CD4-positive, CD25-positive, alpha-beta regulatory T cell (primary cell): ENCODE data around the gene LAMB4. TPM values are rescaled to one million over a fixed set of nuclear protein-coding genes. Genes with fewer than 3 reads are reported as not detected.

Experiments
- ATAC-seq, 2 donors: fragments of 150-1000 bp; cut with Tn5 transposase; one replicate each; pipeline ENCODE4 v1.10.0; 2021; ENCODE audit warnings: low read depth in 2 of 2, moderate number of reproducible peaks in 2 of 2, moderate library complexity in 1 of 2
- DNase-seq, 3 donors: peaks; one replicate each; pipeline versions ENCODE4 v3.0.0 to v3.0.0-alpha.2; 2012 to 2022; ENCODE audit warnings: mixed read lengths in 1 of 3
- H3K27ac ChIP-seq: one replicate; pipeline ENCODE4 v1.7.0; 2013; ENCODE audit warnings: mild to moderate bottlenecking, low read length; ENCODE audit not compliant: insufficient read depth, poor library complexity, severe bottlenecking
- H3K27me3 ChIP-seq: one replicate; pipeline ENCODE4 v1.7.0; 2013; ENCODE audit warnings: low read length; ENCODE audit not compliant: control insufficient read depth, insufficient read depth
- H3K36me3 ChIP-seq: one replicate; pipeline ENCODE4 v1.7.0; 2013; ENCODE audit warnings: mild to moderate bottlenecking, low read length, moderate library complexity; ENCODE audit not compliant: control insufficient read depth, insufficient read depth
- H3K4me1 ChIP-seq: 2 replicates; pipeline ENCODE4 v1.7.0; 2013; ENCODE audit warnings: mild to moderate bottlenecking, low read length; ENCODE audit not compliant: insufficient read depth, control insufficient read depth, poor library complexity, severe bottlenecking
- H3K4me3 ChIP-seq: one replicate; pipeline ENCODE4 v1.7.0; 2013; ENCODE audit warnings: low read depth, mild to moderate bottlenecking, low read length, moderate library complexity
- H3K9me3 ChIP-seq, 2 experiments: 1 replicate in 1 of 2; 2 replicates in 1 of 2; pipeline ENCODE4 v1.7.0; 2013; ENCODE audit warnings: low read length in 2 of 2, mild to moderate bottlenecking in 1 of 2, moderate library complexity in 1 of 2; ENCODE audit not compliant: control insufficient read depth in 2 of 2
- H3K27ac Mint-ChIP-seq, 3 donors: one replicate each; pipeline ENCODE4 v1.8.0; 2020 to 2022; ENCODE audit warnings: mild to moderate bottlenecking in 3 of 3, mixed read lengths in 3 of 3, moderate library complexity in 2 of 3
- H3K27me3 Mint-ChIP-seq: one replicate; pipeline ENCODE4 v1.8.0; 2022; ENCODE audit warnings: mild to moderate bottlenecking, mixed read lengths
- H3K36me3 Mint-ChIP-seq: one replicate; pipeline ENCODE4 v1.8.0; 2020; ENCODE audit warnings: mixed read lengths
- H3K4me1 Mint-ChIP-seq, 4 donors: one replicate each; pipeline ENCODE4 v1.8.0; 2020 to 2022; ENCODE audit warnings: mixed read lengths in 4 of 4, mild to moderate bottlenecking in 1 of 4
- H3K4me3 Mint-ChIP-seq, 4 donors: one replicate each; pipeline ENCODE4 v1.8.0; 2020 to 2022; ENCODE audit warnings: mild to moderate bottlenecking in 4 of 4, mixed read lengths in 4 of 4, moderate library complexity in 3 of 4
- H3K9me3 Mint-ChIP-seq, 7 donors: one replicate each; pipeline ENCODE4 v1.8.0; 2020 to 2022; ENCODE audit warnings: mixed read lengths in 7 of 7, mild to moderate bottlenecking in 3 of 7, moderate library complexity in 2 of 7
- polyA plus RNA-seq, 4 donors: library from polyadenylated mRNA; unstranded; fragments of 300-500 nt; fragmentation: Illumina TruSeq; gene quantifications; one replicate each; pipeline ENCODE4 v1.2.3, GENCODE V29; 2021
- total RNA-seq: library from RNA; stranded (reverse); gene quantifications from one replicate; pipeline ENCODE4 v1.2.3, GENCODE V29; 2022

The LAMB4 gene
- total and polyA plus RNA-seq, 5 donors from 2014 or later = not detected

GRCh38 chr7:108063520-108063933, 66.6 kb downstream of the LAMB4 start:
- H3K27me3 ChIP-seq = peaks cover 6% of the 10 kb centered on the region
- peaks cover 7% of the 10 kb centered on the region for H3K27me3 Mint-ChIP-seq
- H3K4me3 Mint-ChIP-seq = no peak overlapping the region
- no peaks in the 10 kb centered on the region for H3K4me1 ChIP-seq
- no peaks in the 10 kb centered on the region for H3K9me3 ChIP-seq
- H3K4me3 ChIP-seq = no peak overlapping the region
- DNase-seq (no peak), ATAC-seq (no peak)
- no peak overlapping the region for H3K27ac ChIP-seq
- H3K36me3 ChIP-seq = no peaks in the 10 kb centered on the region
- H3K9me3 Mint-ChIP-seq = peaks cover 0 to 3% (median 0%) of the 10 kb centered on the region in 7 donors
- no peaks in the 10 kb centered on the region for H3K36me3 Mint-ChIP-seq
- H3K27ac Mint-ChIP-seq = no peak overlapping the region
- no peaks in the 10 kb centered on the region for H3K4me1 Mint-ChIP-seq

GRCh38 chr7:108062250-108063014, 67.7 kb downstream of the LAMB4 start:
- Mint-ChIP-seq H3K4me1 (no peaks in the 10 kb centered on the region), H3K27me3 (peaks cover 7% of the 10 kb centered on the region), H3K36me3 (no peaks in the 10 kb centered on the region), H3K4me3 (no peak overlapping the region), H3K9me3 (peaks cover 0 to 3% (median 0%) of the 10 kb centered on the region in 7 donors), H3K27ac (no peak overlapping the region)
- Histone ChIP-seq H3K4me1 (no peaks in the 10 kb centered on the region), H3K9me3 (no peaks in the 10 kb centered on the region), H3K4me3 (no peak overlapping the region), H3K36me3 (no peaks in the 10 kb centered on the region), H3K27me3 (peaks cover 6% of the 10 kb centered on the region), H3K27ac (no peak overlapping the region)
- ATAC-seq = no peak
- no peak for DNase-seq

GRCh38 chr7:108059526-108059925, 70.6 kb downstream of the LAMB4 start:
- H3K36me3 ChIP-seq = no peaks in the 10 kb centered on the region
- no peak overlapping the region for H3K27ac ChIP-seq
- Mint-ChIP-seq H3K27ac (no peak overlapping the region), H3K4me1 (no peaks in the 10 kb centered on the region), H3K27me3 (peaks cover 7% of the 10 kb centered on the region), H3K4me3 (no peak overlapping the region), H3K36me3 (no peaks in the 10 kb centered on the region), H3K9me3 (peaks cover 0 to 3% (median 0%) of the 10 kb centered on the region in 7 donors)
- H3K4me1 ChIP-seq = no peaks in the 10 kb centered on the region
- no peak overlapping the region for H3K4me3 ChIP-seq
- no peaks in the 10 kb centered on the region for H3K9me3 ChIP-seq
- peaks cover 6% of the 10 kb centered on the region for H3K27me3 ChIP-seq
- no peak for ATAC-seq
- DNase-seq = no peak

- Mint-ChIP-seq H3K27me3 (peaks cover 15% of the 10 kb centered on the region), H3K36me3 (no peaks in the 10 kb centered on the region), H3K9me3 (peaks cover 0 to 3% (median 0%) of the 10 kb centered on the region in 7 donors), H3K4me3 (no peak overlapping the region), H3K4me1 (no peaks in the 10 kb centered on the region), H3K27ac (no peak overlapping the region)
- Histone ChIP-seq H3K9me3 (no peaks in the 10 kb centered on the region), H3K27ac (no peak overlapping the region), H3K4me3 (no peak overlapping the region), H3K36me3 (no peaks in the 10 kb centered on the region), H3K4me1 (no peaks in the 10 kb centered on the region), H3K27me3 (peaks cover 2% of the 10 kb centered on the region)
- no peak for DNase-seq
- ATAC-seq = no peak
These were observed 72.1 kb downstream of the LAMB4 start for GRCh38 chr7:108057951-108058481.

GRCh38 chr7:108055611-108056021, 74.5 kb downstream of the LAMB4 start:
- no peaks in the 10 kb centered on the region for H3K36me3 ChIP-seq
- H3K9me3 ChIP-seq = no peaks in the 10 kb centered on the region
- Mint-ChIP-seq H3K4me1 (no peaks in the 10 kb centered on the region), H3K4me3 (no peak overlapping the region), H3K27ac (no peak overlapping the region), H3K27me3 (peaks cover 16% of the 10 kb centered on the region), H3K9me3 (peaks cover 0 to 3% (median 0%) of the 10 kb centered on the region in 7 donors), H3K36me3 (no peaks in the 10 kb centered on the region)
- no peak overlapping the region for H3K4me3 ChIP-seq
- ATAC-seq (no peak), DNase-seq (no peak)
- H3K4me1 ChIP-seq = no peaks in the 10 kb centered on the region
- no peak overlapping the region for H3K27ac ChIP-seq
- H3K27me3 ChIP-seq = no peaks in the 10 kb centered on the region

GRCh38 chr7:108054537-108054936, 75.6 kb downstream of the LAMB4 start:
- DNase-seq (no peak), ATAC-seq (no peak)
- peaks cover 15% of the 10 kb centered on the region for H3K27me3 Mint-ChIP-seq
- peaks cover 0 to 2% (median 0%) of the 10 kb centered on the region in 7 donors for H3K9me3 Mint-ChIP-seq
- H3K36me3 Mint-ChIP-seq = no peaks in the 10 kb centered on the region
- no peaks in the 10 kb centered on the region for H3K4me1 Mint-ChIP-seq
- Histone ChIP-seq H3K4me1 (no peaks in the 10 kb centered on the region), H3K27me3 (no peaks in the 10 kb centered on the region), H3K4me3 (no peak overlapping the region), H3K27ac (no peak overlapping the region), H3K36me3 (no peaks in the 10 kb centered on the region), H3K9me3 (no peaks in the 10 kb centered on the region)
- H3K27ac Mint-ChIP-seq = no peak overlapping the region
- H3K4me3 Mint-ChIP-seq = no peak overlapping the region

- H3K27me3 ChIP-seq = no peaks in the 10 kb centered on the region
- no peaks in the 10 kb centered on the region for H3K36me3 ChIP-seq
- no peak overlapping the region for H3K4me3 ChIP-seq
- DNase-seq (no peak), ATAC-seq (no peak)
- H3K9me3 ChIP-seq = no peaks in the 10 kb centered on the region
- Mint-ChIP-seq H3K27me3 (peaks cover 9% of the 10 kb centered on the region), H3K27ac (no peak overlapping the region), H3K4me3 (no peak overlapping the region), H3K36me3 (no peaks in the 10 kb centered on the region), H3K4me1 (no peaks in the 10 kb centered on the region), H3K9me3 (peaks cover 0 to 2% (median 0%) of the 10 kb centered on the region in 7 donors)
- no peaks in the 10 kb centered on the region for H3K4me1 ChIP-seq
- no peak overlapping the region for H3K27ac ChIP-seq
These were observed 76.9 kb downstream of the LAMB4 start for GRCh38 chr7:108053250-108053649.

GRCh38 chr7:108051454-108051853, 78.7 kb downstream of the LAMB4 start:
- Mint-ChIP-seq H3K36me3 (no peaks in the 10 kb centered on the region), H3K9me3 (peaks cover 0 to 2% (median 0%) of the 10 kb centered on the region in 7 donors), H3K27me3 (peaks cover 9% of the 10 kb centered on the region), H3K27ac (no peak overlapping the region), H3K4me1 (peaks cover 0 to 5% (median 1%) of the 10 kb centered on the region in 4 donors), H3K4me3 (no peak overlapping the region)
- H3K4me1 ChIP-seq = no peaks in the 10 kb centered on the region
- H3K27ac ChIP-seq = no peak overlapping the region
- DNase-seq = no peak
- H3K36me3 ChIP-seq = no peaks in the 10 kb centered on the region
- ATAC-seq = no peak
- no peaks in the 10 kb centered on the region for H3K27me3 ChIP-seq
- no peaks in the 10 kb centered on the region for H3K9me3 ChIP-seq
- H3K4me3 ChIP-seq = no peak overlapping the region
